Neural crest cell (in vitro differentiated cells): Measurements from ENCODE around the gene CACNA2D1. TPM values are rescaled to one million over a fixed set of nuclear protein-coding genes. Genes with fewer than 3 reads are reported as not detected.

Source experiments
- DNase-seq: peaks from one replicate; pipeline ENCODE4 v3.0.0; 2021; ENCODE audit warnings: low read depth, mixed read lengths, low spot score
- H3K27ac Mint-ChIP-seq: one replicate; pipeline ENCODE4 v1.8.0; 2021; ENCODE audit warnings: mild to moderate bottlenecking, mixed read lengths; ENCODE audit not compliant: unreplicated experiment
- H3K27me3 Mint-ChIP-seq: 2 replicates; pipeline ENCODE4 v1.8.0; 2021; ENCODE audit warnings: low read depth, mild to moderate bottlenecking, mixed read lengths
- H3K36me3 Mint-ChIP-seq: 2 replicates; pipeline ENCODE4 v1.8.0; 2021; ENCODE audit warnings: low read depth, mild to moderate bottlenecking, mixed read lengths
- H3K4me1 Mint-ChIP-seq: 2 replicates; pipeline ENCODE4 v1.8.0; 2021; ENCODE audit warnings: mixed read lengths
- H3K4me3 Mint-ChIP-seq: one replicate; pipeline ENCODE4 v1.8.0; 2021; ENCODE audit warnings: mild to moderate bottlenecking, mixed read lengths
- H3K9me3 Mint-ChIP-seq: 2 replicates; pipeline ENCODE4 v1.8.0; 2021; ENCODE audit warnings: mixed read lengths
- total RNA-seq: library from RNA; stranded (reverse); gene quantifications from 2 replicates; pipeline ENCODE4 v1.2.1, GENCODE V29; 2021
- TF ChIP-seq, protein P1 (sequence below): fragments of 200-600 bp; sonication (generic); conservative IDR thresholded peaks from 2 replicates; pipeline ENCODE4 v1.5.0; 2021; ENCODE audit warnings: antibody characterized with exemption, mild to moderate bottlenecking

The CACNA2D1 gene
- total RNA-seq, 1 donor from 2014 or later, result 4.5 TPM

DNA sequence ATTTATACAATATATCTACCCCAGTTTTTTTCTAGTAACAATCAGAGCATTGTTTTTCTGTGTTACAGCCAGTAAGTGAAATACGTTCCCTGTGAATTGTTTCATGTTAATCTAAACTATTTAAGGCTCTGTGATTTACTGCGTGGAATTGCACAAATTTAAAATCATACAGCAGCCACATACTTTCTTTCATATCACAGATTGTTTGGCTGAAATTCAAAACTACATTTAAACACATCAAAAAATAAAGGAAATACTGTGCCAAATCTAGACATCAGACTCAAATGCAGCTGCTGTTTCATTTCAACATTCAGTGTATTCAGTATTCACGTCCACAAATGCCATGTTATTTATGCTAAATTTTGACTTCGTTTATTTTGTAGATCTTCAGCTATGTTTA is 431.1 kb downstream of the CACNA2D1 start:
- H3K4me1 Mint-ChIP-seq, result no peaks in the 10 kb centered on the region
- H3K4me3 Mint-ChIP-seq, result no peak overlapping the region
- H3K27ac Mint-ChIP-seq, result no peak overlapping the region

DNA sequence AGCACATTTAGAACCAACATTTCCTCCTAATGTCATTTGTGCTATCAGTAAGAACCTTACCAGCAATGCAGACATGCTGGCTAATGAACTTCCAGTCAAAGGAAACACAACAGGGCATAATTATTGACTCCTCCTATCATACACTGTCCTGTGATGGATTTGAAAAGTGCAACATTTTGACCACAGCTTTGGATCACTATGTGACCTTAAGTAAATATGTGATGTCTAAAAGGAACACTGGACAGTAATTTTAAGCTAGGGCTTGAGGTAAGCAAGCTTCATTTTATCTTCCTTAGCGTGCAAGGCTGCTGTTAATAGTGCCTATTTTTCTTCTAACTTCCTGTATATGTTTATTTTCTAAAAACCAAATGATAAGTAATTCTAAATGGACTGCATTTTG is 433.2 kb downstream of the CACNA2D1 start:
- Mint-ChIP-seq H3K36me3 (no peaks in the 10 kb centered on the region), H3K4me3 (no peak overlapping the region), H3K27ac (no peak overlapping the region), H3K27me3 (no peaks in the 10 kb centered on the region), H3K9me3 (no peaks in the 10 kb centered on the region), H3K4me1 (no peaks in the 10 kb centered on the region)
- no peak for DNase-seq
- TF ChIP-seq, protein P1, sequence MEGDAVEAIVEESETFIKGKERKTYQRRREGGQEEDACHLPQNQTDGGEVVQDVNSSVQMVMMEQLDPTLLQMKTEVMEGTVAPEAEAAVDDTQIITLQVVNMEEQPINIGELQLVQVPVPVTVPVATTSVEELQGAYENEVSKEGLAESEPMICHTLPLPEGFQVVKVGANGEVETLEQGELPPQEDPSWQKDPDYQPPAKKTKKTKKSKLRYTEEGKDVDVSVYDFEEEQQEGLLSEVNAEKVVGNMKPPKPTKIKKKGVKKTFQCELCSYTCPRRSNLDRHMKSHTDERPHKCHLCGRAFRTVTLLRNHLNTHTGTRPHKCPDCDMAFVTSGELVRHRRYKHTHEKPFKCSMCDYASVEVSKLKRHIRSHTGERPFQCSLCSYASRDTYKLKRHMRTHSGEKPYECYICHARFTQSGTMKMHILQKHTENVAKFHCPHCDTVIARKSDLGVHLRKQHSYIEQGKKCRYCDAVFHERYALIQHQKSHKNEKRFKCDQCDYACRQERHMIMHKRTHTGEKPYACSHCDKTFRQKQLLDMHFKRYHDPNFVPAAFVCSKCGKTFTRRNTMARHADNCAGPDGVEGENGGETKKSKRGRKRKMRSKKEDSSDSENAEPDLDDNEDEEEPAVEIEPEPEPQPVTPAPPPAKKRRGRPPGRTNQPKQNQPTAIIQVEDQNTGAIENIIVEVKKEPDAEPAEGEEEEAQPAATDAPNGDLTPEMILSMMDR, result no peak

More for the DNA sequence above, 431.1 kb downstream of the CACNA2D1 start:
- no peaks in the 10 kb centered on the region for H3K9me3 Mint-ChIP-seq
- H3K27me3 Mint-ChIP-seq, result no peaks in the 10 kb centered on the region
- no peaks in the 10 kb centered on the region for H3K36me3 Mint-ChIP-seq
- DNase-seq, result no peak
- TF ChIP-seq, protein P1, result no peak

DNA sequence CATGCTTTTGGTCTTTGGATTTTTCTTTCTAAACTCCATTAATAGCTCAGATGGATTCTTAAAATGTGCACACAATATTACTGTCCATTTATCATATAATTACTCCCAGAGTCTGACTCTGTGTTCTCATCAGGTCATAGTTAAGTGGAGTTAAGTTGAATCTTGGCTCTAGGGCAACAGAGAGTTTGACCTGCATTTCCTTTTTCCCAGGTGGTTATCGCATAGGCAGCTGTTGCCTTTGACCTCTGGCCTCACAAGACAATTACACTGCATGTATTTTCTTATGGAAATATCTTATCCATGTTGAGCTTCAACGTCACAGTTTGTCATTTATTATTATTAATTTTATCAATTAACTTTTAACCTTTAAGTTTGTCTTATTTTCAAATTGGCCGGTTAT is 436.3 kb downstream of the CACNA2D1 start:
- no peak overlapping the region for H3K27ac Mint-ChIP-seq
- H3K9me3 Mint-ChIP-seq, result no peaks in the 10 kb centered on the region
- H3K36me3 Mint-ChIP-seq, result no peaks in the 10 kb centered on the region
- no peak for DNase-seq
- TF ChIP-seq, protein P1, result no peak
- H3K4me3 Mint-ChIP-seq, result no peak overlapping the region
- H3K4me1 Mint-ChIP-seq, result no peaks in the 10 kb centered on the region
- no peaks in the 10 kb centered on the region for H3K27me3 Mint-ChIP-seq

DNA sequence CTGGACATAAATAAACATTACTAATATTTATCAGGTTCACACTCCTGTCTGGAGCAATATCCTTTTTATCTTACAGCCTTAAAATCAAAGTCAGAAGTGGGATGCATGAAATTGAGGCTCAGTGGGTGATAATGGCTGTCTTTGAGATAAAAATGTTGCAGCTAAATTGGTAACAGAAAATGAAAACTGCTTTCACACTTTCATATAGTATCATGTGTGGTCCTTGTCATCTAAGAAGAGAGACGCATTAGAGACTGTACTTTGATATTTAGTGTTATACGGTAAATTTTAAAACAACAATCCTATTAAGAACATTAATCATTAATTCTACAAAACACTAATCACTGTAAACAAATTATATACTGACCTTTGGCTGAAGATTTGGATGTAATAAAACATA is 438.5 kb downstream of the CACNA2D1 start:
- Mint-ChIP-seq H3K27ac (no peak overlapping the region), H3K4me3 (no peak overlapping the region), H3K36me3 (no peaks in the 10 kb centered on the region), H3K9me3 (no peaks in the 10 kb centered on the region), H3K27me3 (no peaks in the 10 kb centered on the region), H3K4me1 (no peaks in the 10 kb centered on the region)
- TF ChIP-seq, protein P1, result no peak
- no peak for DNase-seq

DNA sequence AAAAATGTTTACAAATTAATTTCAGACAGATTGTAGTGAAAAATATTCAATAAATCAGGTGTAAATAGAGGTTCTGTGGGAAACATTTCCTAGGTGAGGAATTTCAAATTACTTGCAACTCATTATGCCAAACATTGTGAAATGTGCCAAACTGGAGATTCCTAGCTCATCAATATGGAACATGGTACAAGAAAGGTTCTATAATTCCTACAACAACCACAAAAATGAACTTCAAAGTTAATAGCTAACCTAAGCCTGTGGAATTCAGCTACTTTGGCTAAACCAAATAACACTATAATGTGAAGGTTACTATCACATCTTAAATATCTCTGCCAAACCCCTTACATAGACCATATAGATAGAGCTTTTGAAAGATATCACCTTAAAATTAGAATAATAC is 450.4 kb downstream of the CACNA2D1 start:
- no peak for DNase-seq
- no peaks in the 10 kb centered on the region for H3K36me3 Mint-ChIP-seq
- no peaks in the 10 kb centered on the region for H3K27me3 Mint-ChIP-seq
- no peaks in the 10 kb centered on the region for H3K9me3 Mint-ChIP-seq
- H3K27ac Mint-ChIP-seq, result no peak overlapping the region
- no peak overlapping the region for H3K4me3 Mint-ChIP-seq
- TF ChIP-seq, protein P1, result no peak
- no peaks in the 10 kb centered on the region for H3K4me1 Mint-ChIP-seq

DNA sequence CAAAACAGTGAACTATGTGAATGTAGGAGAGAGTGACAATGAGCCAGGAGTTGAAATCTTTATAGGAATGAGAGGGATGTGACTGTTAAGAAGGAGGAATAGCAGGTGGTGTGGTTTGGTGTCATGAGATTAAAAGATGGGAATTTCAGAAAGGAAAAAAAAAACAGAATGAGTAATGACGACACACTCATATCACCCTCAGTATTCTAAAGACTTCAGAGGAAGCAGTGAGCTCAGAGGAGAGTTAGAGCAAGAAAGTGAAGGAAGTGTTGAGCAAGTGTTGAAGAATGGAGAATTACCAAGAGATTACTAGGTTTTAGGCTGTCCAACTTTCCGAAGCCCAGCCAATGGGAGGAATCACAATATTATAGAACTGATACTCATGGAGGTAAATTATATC is 453.2 kb downstream of the CACNA2D1 start:
- H3K4me3 Mint-ChIP-seq, result no peak overlapping the region
- no peak for DNase-seq
- no peaks in the 10 kb centered on the region for H3K27me3 Mint-ChIP-seq
- H3K27ac Mint-ChIP-seq, result no peak overlapping the region
- no peaks in the 10 kb centered on the region for H3K36me3 Mint-ChIP-seq
- no peaks in the 10 kb centered on the region for H3K9me3 Mint-ChIP-seq
- H3K4me1 Mint-ChIP-seq, result no peaks in the 10 kb centered on the region
- TF ChIP-seq, protein P1, result no peak
